ENCODE results near the gene MACROH2A2.
"Not testable (repeated sequence)": the region's sequence is repeated elsewhere in the genome, so short reads cannot be mapped to it uniquely, and the experiment has no call there.

Gene MACROH2A2

GRCh38 chr10:70068925-70069324, 16.3 kb downstream of the MACROH2A2 start:
- no peak for DNase-seq

GRCh38 chr10:70069346-70069745, 16.7 kb downstream of the MACROH2A2 start:
- no peak for DNase-seq

- DNase-seq, result no peak
These were observed 18.2 kb downstream of the MACROH2A2 start for GRCh38 chr10:70070834-70071233.

- DNase-seq, result no peak
These were observed 21.5 kb downstream of the MACROH2A2 start for GRCh38 chr10:70074165-70074564.

DNA sequence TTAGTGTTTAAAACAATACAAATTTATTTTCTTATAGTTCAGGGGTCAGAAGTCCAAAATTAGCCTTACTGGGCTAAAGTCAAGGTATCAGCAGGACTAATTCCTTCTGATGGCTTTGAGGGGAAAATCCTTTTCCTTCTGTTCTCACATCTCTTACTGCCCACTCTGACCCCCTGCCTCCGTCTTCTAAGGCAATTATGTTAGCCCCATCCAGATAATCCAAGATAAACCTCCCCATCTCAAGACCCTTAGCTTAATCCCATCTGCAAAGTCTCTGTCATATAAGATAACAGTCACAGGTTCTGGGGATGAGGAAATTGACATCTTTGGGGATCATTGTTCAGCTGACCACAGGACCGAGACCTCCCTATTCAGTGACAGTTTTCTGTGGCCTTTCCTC, 22.3 kb downstream of the MACROH2A2 start:
- DNase-seq, result no peak

- DNase-seq, result no peak
These were observed 25.7 kb downstream of the MACROH2A2 start for GRCh38 chr10:70078329-70078728.

- DNase-seq, result no peak
These were observed 26.3 kb downstream of the MACROH2A2 start for GRCh38 chr10:70078937-70079336.

DNA sequence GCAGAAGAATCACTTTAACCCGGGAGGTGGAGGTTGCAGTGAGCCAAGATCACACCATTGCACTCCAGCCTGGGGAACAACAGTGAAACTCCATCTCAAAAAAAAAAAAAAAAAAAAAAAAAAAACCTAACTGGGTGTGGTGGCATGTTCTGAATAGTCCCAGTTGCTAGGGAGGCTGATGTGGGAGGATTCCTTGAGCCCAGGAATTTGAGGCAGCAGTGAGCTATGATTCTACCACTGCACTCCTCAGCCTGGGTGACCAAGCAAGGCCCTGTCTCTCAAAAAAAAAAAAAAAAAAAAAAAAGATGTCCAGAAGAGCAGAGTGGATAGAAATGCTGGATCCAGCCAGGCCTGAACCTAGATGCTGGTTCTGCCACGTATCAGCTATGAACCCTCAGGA, 28.1 kb downstream of the MACROH2A2 start:
- not testable (repeated sequence) for DNase-seq

DNA sequence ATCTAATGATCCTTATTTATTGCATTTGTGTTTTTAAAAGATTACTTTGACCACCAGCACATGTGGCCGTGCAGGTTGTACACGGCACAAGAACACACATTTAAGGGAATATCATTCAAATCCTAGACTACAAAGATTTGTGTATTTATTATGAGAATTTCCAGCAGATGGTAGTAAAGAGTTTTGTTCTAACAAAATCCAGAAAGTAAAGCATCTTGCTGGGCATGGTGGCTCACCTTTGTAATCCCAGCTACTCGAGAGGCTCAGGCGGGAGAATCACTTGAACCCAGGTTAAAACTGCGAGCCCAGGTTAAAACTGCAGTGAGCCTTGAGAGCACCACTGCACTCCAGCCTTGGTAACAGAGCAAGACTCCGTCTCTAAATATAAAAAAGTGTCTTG, 31.5 kb downstream of the MACROH2A2 start:
- no peak for DNase-seq

DNA sequence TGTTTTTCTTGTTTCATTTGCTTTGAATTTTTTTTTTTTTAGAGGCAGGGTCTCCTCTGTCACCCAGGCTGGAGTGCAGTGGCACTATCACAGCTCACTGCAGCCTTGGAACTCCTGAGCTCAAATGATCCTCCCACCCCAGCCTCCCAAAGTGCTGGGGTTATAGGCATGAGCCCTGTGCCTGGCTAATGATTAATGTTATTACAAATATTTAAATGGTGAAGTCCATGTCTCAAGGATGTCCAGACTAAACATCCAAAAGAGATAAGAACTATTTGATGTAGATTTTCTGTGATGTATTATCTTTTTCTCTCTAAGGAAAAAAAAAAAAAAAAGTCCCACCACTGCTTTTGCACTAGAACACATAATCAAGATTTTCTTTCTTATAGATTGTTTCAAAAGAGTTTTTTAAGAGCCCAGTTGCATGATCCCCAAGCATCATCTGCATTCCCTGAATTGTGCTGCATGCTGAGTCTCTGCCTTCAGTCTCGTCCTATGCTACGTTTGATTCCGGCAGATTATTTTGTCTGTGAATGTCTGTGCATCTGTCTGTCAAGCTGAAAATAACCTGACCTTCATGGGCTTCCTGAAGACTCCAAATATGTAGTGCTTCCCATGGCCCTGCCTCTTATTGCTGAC, 33.4 kb downstream of the MACROH2A2 start:
- no peak for DNase-seq

DNA sequence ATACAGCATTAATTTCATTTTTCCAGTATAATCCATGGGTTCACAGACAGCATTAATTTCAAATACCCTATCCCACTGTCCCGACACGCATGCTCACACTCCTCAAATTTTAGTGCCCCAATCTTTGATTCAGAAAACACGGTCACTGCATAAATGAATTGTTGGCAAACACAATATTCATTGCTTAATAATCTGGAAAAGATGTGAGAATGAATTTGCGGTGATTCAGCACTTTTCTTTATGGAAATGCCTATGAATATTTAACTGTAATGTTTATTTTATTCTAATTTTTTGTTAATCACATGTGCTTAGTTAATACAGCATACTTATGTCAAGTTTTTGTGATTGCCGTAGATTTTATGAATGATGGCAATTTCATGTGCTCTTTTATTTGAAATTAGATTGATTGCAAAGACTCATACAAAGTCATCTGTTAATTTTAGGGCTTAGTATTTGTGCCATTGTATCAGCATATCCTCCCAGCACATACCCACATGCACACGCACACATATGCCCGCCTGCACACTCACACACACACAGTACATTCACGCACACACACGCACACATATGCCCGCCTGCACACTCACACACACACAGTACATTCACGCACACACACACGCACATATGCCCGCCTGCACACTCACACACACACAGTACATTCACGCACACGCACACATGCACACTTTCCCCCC, 35.1 kb downstream of the MACROH2A2 start:
- DNase-seq, result no peak

DNA sequence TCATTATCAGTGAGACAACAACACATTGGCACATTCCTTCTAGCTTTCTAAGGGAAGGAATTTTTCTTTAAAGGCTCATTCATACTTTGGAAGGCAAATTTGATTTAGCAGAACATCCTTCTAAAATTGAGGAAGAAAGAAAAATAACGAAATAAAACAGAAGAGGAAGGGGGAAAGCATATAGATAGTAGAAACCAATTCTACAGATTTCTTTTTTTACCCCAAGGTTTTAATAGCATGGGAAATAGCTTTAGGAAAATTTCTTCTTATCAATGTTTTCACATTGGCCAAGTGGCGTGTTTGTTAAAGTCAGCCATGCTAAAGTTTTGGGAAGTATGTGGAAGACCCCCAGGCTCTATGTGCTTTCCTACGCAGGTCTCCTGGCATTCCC, 35.7 kb downstream of the MACROH2A2 start:
- DNase-seq, result no peak

GRCh38 chr10:70090013-70090412, 37.4 kb downstream of the MACROH2A2 start:
- DNase-seq, result no peak

GRCh38 chr10:70090951-70091350, 38.3 kb downstream of the MACROH2A2 start:
- DNase-seq, result no peak

DNA sequence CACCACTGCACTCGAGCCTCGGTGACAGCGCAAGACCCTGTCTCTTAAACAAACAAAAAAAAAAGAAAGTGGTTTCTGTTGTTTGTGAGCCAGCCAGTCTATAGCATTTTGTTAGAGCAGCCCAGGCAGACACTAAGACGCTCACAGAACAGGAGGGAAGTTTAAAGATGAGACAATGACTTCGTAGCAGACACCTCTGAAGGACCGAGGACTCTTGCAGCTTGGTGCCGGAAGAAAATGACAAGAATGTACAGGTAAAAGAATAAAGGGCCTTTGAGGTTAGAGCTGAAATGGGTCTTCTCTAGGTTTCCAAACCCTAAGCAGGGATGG, 39.7 kb downstream of the MACROH2A2 start:
- DNase-seq, result no peak

DNA sequence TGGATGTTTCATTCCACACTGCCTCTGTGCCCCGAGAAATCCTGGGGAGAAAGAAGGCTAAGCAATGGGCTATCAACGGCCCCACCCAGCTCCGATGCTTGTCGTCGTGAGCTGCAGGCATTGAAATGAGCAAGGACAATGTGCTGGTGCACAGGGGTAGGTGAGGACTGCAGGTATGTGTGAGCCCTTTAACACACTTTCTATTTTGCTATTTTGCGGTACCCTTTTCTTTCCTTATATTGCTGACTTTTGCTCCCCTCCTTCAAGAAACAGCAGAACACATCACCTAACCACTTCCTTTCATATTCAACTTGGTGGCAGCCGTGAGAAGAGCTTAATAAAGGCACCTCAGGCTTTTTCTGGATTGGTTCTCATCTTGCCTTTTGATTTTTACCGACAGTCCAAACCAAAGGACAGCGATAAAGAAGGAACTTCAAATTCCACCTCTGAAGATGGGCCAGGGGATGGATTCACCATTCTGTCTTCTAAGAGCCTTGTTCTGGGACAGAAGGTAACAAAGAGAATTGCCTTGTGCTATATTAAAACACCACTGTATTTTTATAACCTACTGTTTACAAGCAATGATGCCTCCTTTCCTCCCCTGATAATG, 40.8 kb downstream of the MACROH2A2 start:
- DNase-seq, result peak; percentile 69

- no peak for DNase-seq
These were observed 41.6 kb downstream of the MACROH2A2 start for GRCh38 chr10:70094250-70094649.

- DNase-seq, result no peak
These were observed 43.5 kb downstream of the MACROH2A2 start for GRCh38 chr10:70096016-70096704.

GRCh38 chr10:70096705-70097420, 44.2 kb downstream of the MACROH2A2 start:
- no peak for DNase-seq

DNA sequence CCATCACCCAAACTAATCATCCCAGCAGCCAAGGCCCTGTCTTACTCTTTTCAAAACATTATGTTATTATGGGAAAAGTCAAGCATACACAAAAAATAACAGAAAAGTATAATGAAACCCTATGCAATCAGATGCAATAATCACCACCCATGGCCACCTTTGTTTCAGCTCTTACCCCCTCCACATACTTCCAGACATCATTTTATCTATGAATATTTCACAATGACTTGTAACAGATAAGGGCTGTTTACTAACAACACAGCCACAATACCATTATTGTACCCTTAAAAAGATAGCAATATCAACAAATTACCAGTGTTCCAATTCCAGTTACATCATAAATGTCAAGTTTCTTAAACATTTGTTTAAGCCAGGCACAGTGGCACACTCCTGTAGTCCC, 44.8 kb downstream of the MACROH2A2 start:
- DNase-seq, result no peak

DNA sequence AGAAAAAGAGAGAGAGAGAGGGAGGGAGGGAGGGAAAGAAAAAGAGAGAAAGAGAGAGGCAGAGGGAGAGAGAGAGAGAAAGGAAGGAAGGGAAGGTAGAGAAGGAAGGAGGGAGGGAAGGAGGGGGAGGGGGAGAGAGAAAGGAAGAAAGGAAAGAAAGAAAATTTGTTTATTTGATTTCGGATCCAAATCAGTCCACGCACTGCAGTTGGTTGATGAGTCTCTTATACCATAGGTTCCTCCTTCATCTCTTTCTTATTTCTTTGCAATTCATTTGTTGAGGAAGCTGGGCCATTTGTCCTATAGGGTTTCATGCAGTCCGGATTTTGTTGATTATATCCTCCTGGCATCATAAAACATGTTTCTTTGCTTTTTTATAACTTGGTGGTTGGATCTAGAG, 45.6 kb downstream of the MACROH2A2 start:
- no peak for DNase-seq

GRCh38 chr10:70101068-70101562, 48.5 kb downstream of the MACROH2A2 start:
- DNase-seq, result not testable (repeated sequence)

- no peak for DNase-seq
These were observed 49.0 kb downstream of the MACROH2A2 start for GRCh38 chr10:70101668-70102067.

Data from activated CD4-positive, alpha-beta T cell treated with anti-CD3 and anti-CD28 coated beads, Interleukin-2, amount 50 U/mL, for 16 hours (primary cell).